Ascending aorta (tissue), 2 donors: ENCODE data around the gene HSBP1. TPM values are rescaled to one million over a fixed set of nuclear protein-coding genes. Genes with fewer than 3 reads are reported as not detected.

Experiments
- DNase-seq, 2 donors: peaks; one replicate each; pipeline ENCODE4 v3.0.0-alpha.2; 2019; ENCODE audit warnings: low spot score in 2 of 2
- H3K27ac ChIP-seq, 2 donors: fragments of 200-600 bp; sonication (generic); one replicate each; pipeline ENCODE4 v1.5.1; 2016 to 2017; ENCODE audit warnings: mild to moderate bottlenecking in 1 of 2
- H3K27me3 ChIP-seq: fragments of 200-600 bp; sonication (generic); one replicate; pipeline ENCODE4 v1.5.1; 2017
- H3K36me3 ChIP-seq, 2 donors: fragments of 200-600 bp; sonication (generic); one replicate each; pipeline ENCODE4 v1.5.1; 2016
- H3K4me1 ChIP-seq, 2 donors: fragments of 200-600 bp; sonication (generic); one replicate each; pipeline ENCODE4 v1.5.1; 2016 to 2017; ENCODE audit warnings: mild to moderate bottlenecking in 1 of 2
- H3K4me3 ChIP-seq, 2 donors: fragments of 200-600 bp; sonication (generic); one replicate each; pipeline ENCODE4 v1.5.1; 2016 to 2017; ENCODE audit warnings: mild to moderate bottlenecking in 1 of 2
- H3K9me3 ChIP-seq, 2 donors: fragments of 200-600 bp; sonication (generic); one replicate each; pipeline ENCODE4 v1.5.1; 2016
- CTCF ChIP-seq, 3 experiments: fragments of 200-600 bp in 2 of 3; fragments of 450-650 bp in 1 of 3; sonication (generic) in 2 of 3; IDR thresholded peaks; one replicate each; pipeline ENCODE4 v1.5.1; 2016 to 2019; ENCODE audit warnings: antibody characterized with exemption in 3 of 3, mild to moderate bottlenecking in 1 of 3, moderate library complexity in 1 of 3
- intact Hi-C: fragments of 100-400 bp; cut with DNase I; formaldehyde crosslinking; loops from one replicate; pipeline ENCODE4 v1.15.1; 2023
- total RNA-seq: library from RNA; depleted of rRNA; stranded (reverse); fragments of >200 nt; gene quantifications from one replicate; pipeline ENCODE4 v1.1.0, GENCODE V29; 2016

Gene HSBP1
- total RNA-seq, 1 donor from 2014 or later = 13.5 TPM

GRCh38 chr16:83862661-83863060, 54.9 kb downstream of the HSBP1 start:
- H3K36me3 ChIP-seq = no peaks in the 10 kb centered on the region
- no peak overlapping the region for H3K27ac ChIP-seq
- intact Hi-C loops = no loop called here
- TF ChIP-seq CTCF (IDR thresholded peaks at IDR 0.05) = no peak
- no peaks in the 10 kb centered on the region for H3K9me3 ChIP-seq
- H3K4me3 ChIP-seq = no peak overlapping the region
- no peaks in the 10 kb centered on the region for H3K27me3 ChIP-seq
- H3K4me1 ChIP-seq = no peaks in the 10 kb centered on the region
- no peak for DNase-seq

DNA sequence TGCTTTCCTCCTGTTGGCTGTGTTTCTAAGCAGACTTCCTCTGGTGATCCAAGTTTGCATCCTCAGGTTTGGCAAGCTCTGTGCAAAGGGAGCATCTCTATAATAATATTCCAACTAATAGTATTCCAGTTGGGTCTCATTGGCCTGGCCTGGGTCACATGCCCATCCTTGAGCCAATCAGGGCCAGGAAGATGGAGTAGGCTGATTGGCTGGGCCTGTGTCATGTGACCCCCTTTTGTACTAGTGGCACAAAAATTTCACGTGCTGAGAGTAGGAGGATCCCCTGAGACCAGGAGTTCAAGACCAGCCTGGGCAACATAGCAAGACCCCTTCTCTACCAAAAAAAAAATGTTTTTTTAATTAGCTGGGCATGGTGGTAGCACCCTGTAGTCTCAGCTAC, 55.9 kb downstream of the HSBP1 start:
- Histone ChIP-seq H3K27ac (no peak overlapping the region), H3K4me3 (no peak overlapping the region), H3K27me3 (no peaks in the 10 kb centered on the region), H3K4me1 (no peaks in the 10 kb centered on the region), H3K9me3 (no peaks in the 10 kb centered on the region), H3K36me3 (no peaks in the 10 kb centered on the region)
- TF ChIP-seq CTCF (IDR thresholded peaks at IDR 0.05) = no peak
- intact Hi-C loops = no loop called here
- DNase-seq = no peak

Other genes starting within 250 kb of the HSBP1 start
- 13.4 TPM for gene MLYCD, start 91.1 kb downstream of the HSBP1 start, total RNA-seq
- 7.8 TPM for gene OSGIN1, start 145.3 kb downstream of the HSBP1 start, total RNA-seq
- not detected for gene NECAB2, start 160.3 kb downstream of the HSBP1 start, total RNA-seq
- not detected for gene SLC38A8, start 234.8 kb downstream of the HSBP1 start, total RNA-seq